Right ventricle myocardium superior (tissue), 1 donor: ENCODE results near the gene RHOG. TPM values are rescaled to one million over a fixed set of nuclear protein-coding genes. Genes with fewer than 3 reads are reported as not detected.

Experiments
- ATAC-seq: fragments of 200-7000 bp; cut with Tn5 transposase; one replicate; pipeline ENCODE4 v1.9.1; 2020; ENCODE audit warnings: mild to moderate bottlenecking; ENCODE audit not compliant: poor library complexity
- DNase-seq: peaks from one replicate; pipeline ENCODE4 v3.0.0-alpha.2; 2020
- intact Hi-C: fragments of 100-400 bp; cut with DNase I; formaldehyde crosslinking; loops from one replicate; pipeline ENCODE4 v1.11.2; 2022
- long read RNA-seq: library from polyadenylated mRNA; unstranded; transcript quantifications from one replicate; pipeline ENCODE4 v2.0.0, GENCODE V29; 2021
- total RNA-seq: library from RNA; stranded (reverse); fragmentation: NEBNext Ultra II Directional; extraction: Animal tissue kit (Norgen Biotek cat#: 25700); gene quantifications from one replicate; pipeline ENCODE4 v1.2.1, GENCODE V29; 2021
- donor health status: DM: no; HTN: yes; CAD: no; lungs with severe emphysema.

The RHOG gene
- total RNA-seq, result 22.3 TPM
- long read RNA-seq, transcript RHOG-201 (2 exons, 1,319 nt), result major isoform, 31 of 37 reads
- long read RNA-seq, partial matches to known transcripts, result 0 of 37 reads
- long read RNA-seq, other reads (novel, unspliced or antisense), result 6 of 37 reads

- peak; percentile 91 for DNase-seq
- intact Hi-C loops, result no loop called here
- ATAC-seq, result peak; percentile 88
Measured at GRCh38 chr11:3840870-3841425, at the start of gene RHOG. Gene RHOG, minus strand, starts transcription at chr11:3840959. Its CDS starts 12,821 bp downstream, at chr11:3828138.

GRCh38 chr11:3890014-3890413 is 49.3 kb upstream of the RHOG start:
- intact Hi-C loops, result no loop called here
- no peak for ATAC-seq
- DNase-seq, result no peak

- DNase-seq (no peak), ATAC-seq (no peak)
- intact Hi-C loops, result no loop called here
Measured at GRCh38 chr11:3888876-3889275, 48.1 kb upstream of the RHOG start.

DNA sequence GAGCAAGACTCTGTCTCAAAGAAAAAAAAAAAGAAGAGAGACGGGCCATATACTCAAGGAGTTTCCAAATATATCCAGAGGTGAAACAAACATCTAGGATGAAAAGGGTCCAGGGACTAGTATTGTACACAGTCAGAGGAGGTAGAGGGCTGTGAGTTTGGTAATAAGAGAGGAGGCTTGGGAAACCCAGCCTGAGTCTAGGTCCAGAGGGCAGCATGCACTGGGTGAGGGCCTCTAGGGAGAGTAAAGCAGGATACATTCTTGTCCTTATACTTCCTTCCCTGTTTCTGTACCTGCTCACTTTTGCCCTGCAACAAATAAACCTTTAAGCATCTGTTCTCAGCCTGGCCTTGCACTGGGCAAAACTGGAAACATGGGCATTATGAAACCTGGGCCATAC is 46.2 kb upstream of the RHOG start:
- DNase-seq, result no peak
- intact Hi-C loops, result no loop called here
- no peak for ATAC-seq

DNA sequence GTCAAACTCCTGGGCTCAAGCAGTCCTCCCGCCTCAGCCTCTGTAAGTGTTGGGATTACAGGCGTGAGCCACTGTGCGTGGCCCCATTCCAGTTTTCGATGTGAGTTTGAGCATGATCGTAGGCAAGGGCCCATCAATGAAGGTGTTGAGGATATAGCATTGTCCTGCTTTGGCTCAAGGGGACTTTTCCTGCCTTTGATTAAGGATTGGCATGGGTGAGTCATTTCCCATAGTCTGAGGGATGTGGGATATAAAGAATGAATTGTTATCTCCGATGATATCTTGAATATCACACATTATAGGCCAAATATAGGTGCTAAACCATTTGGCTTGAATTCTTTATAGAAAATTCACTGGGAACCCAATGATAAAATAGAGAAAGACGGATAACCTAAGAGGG is 45.1 kb upstream of the RHOG start:
- ATAC-seq (no peak), DNase-seq (no peak)
- intact Hi-C loops, result no loop called here

DNA sequence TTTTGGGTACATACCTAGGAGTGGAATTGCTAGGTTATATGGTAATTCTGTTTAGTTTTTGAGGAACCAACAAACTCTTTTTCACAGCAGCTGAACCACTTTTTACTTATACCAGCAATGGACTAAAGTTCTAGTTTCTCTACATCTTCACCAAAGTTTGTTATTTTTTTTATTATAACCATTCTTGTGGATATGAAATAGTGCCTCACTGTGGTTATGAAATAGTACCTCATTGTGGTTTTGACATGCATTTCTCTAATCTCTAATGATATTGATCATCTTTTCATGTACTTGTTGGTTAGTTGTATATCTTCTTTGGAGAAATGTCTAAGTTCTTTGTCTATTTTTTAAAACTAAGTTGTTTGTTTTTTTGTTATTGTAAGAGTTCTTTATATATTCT is 41.9 kb upstream of the RHOG start:
- intact Hi-C loops, result no loop called here
- DNase-seq (no peak), ATAC-seq (no peak)

DNA sequence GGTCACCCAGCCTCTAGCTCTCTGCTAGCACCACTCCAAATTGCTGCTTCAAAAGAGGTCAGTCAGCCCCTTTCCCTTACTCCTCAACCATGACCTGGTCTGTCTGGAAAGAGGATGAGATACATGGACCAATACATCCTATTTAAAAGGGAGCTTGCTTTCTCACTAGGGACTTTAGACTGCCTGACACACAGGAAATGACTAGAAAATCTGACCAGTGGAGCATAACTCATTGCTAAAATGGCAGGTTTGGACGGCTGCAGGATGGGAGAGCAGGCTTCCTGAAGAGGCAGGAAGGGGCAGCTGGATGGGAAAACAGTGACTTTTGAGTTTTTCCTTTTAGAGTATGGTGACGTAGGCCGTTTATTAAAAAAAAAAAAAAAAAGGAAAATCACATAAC is 40.0 kb upstream of the RHOG start:
- intact Hi-C loops, result no loop called here
- DNase-seq (no peak), ATAC-seq (peak; percentile 27)

DNA sequence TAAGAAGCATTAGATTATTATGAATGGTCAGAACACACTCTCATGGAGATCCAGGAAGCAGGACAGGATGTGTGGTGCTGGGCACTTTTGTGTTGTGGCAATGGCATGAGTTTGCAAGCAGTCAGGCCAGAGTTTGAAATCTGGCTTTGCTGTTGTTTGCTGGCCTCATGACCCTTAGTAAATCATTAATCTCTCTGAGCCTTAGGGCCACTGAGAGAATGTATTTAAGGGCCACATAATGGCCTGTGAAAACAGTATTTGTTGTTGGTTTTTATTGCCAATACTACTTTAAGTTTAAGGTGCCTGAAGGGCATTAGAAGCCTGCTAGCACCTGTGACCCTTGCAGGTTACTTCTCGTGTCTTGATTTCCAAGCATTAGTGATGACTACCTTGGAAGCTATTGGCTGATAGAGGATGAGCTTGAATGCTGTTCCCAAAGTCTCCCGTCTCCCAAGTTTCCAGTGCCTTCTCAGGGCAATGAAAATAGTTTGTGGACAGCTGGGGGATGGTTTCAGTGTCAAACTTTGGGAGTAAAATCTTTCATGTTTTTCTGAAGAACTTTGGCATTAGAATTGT is 39.3 kb upstream of the RHOG start:
- ATAC-seq (peak; percentile 46), DNase-seq (no peak)
- intact Hi-C loops, result no loop called here

- intact Hi-C loops, result no loop called here
- no peak for ATAC-seq
- DNase-seq, result no peak
Measured at GRCh38 chr11:3879216-3879966, 38.6 kb upstream of the RHOG start.

GRCh38 chr11:3878258-3878584 is 37.5 kb upstream of the RHOG start:
- no peak for ATAC-seq
- intact Hi-C loops, result no loop called here
- no peak for DNase-seq

- DNase-seq, result no peak
- no peak for ATAC-seq
- intact Hi-C loops, result no loop called here
Measured at GRCh38 chr11:3877364-3878257, 36.9 kb upstream of the RHOG start.

- intact Hi-C loops, result no loop called here
- ATAC-seq, result no peak
- DNase-seq, result no peak
Measured at GRCh38 chr11:3876613-3877012, 35.9 kb upstream of the RHOG start.

DNA sequence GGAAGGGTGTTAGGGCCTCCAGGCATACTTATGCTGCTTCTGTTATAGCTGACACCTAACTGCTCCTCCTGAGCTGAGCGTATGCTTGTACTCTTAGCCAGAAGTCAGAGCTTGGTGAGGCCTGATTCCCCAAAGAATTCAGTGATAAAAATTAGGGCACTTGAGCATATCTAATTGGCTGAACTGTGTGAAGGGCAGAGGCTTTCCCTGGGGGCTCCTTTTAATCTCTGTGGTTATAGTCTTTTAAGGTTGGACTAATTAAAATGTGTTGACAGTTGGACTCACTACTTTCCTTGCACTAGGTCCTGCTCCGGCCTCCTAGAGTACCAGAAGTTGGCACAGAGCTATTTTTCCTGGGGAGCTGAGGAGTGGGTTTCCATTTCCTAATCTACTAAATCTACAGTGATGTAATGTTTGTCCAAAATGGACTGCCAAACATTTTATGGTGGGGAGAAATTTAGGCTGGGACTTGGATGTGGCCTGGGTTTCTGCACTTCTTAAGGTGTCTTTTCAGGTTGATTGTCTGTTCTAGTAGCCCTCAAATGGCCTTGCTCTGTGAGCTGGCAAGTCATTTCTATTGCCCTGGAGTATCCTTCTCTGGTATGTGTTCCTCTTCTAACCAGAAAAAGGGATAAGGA is 33.1 kb upstream of the RHOG start:
- ATAC-seq (no peak), DNase-seq (no peak)
- intact Hi-C loops, result no loop called here

DNA sequence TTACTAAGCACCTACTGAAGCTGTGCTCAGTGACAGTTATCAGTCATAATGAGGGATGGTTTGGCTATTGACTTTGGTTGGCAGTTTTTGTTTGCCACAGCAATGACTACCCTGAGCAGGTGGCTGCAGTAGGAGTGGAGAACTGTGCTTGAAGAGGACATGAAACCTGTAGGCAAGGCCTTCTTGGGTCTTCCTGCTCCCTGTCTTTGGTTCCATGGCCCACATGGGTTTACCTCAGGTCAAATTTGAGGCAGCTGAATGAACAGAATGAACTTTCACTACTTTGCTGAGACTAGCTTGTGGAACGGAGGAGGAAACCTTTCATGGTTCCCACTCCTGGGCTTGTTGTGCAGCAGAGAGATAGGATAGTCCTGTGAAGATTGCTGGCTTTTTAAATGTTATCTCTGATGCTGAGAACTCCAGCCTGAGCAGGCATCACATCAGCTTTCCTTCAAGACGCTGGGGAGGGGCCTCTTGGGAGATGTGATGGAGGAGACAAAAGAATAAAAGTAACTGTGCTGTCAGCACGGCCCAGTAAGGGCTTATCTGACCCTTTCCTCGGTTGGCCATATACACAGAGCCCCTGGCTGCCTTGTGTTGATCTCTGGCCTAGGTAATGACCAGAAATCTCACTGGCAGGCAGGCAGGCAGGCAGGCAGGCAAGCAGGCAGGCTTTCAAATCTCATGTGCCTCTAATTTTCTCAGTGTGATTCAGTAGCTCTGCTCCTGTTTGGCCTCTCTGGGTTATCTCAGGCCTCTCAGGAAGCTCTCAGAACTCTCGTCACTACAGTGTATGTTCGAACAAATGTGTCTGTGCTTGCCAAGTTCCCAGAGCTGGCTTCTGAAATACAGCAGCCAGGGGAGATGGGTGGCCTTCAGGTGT is 26.7 kb upstream of the RHOG start:
- intact Hi-C loops, result no loop called here
- ATAC-seq (peak; percentile 92), DNase-seq (peak; percentile 51)

DNA sequence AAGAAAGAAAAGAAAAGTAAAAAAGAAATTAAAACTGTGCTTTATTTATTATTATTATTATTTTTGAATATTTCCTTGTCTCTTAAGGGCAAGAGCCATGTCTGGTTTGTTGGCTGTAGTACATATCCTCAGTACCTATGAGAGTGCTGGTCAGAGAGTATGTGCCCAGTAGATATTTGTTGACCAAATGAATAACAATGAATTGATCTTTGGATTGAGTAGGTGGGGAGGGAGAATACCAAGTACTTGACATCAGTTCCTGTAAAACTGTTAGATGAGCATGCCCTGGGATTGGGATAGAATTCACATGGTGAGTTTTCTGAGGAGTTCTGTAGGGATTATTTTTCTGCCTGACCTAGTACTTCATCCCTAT is 26.1 kb upstream of the RHOG start:
- ATAC-seq, result no peak
- DNase-seq, result no peak
- intact Hi-C loops, result no loop called here

DNA sequence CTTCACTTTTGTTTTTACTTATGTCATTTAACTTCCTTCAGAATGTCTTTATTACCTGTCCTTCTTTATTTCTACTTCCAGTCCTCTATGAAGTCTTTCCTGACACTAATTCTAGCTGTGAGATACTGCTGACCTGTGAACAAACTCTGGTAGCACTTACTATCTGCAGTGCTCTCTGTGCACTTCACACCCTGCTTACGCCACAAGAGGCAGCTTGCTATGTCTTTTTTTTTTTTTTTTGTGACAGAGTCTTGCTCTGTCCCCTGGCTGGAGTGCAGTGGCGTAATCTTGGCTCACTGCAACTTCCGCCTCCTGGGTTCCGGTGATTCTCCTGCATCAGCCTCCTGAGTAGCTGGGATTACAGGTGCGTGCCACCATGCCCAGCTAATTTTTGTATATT is 25.4 kb upstream of the RHOG start:
- DNase-seq (peak; percentile 66), ATAC-seq (peak; percentile 73)
- intact Hi-C loops, result no loop called here

GRCh38 chr11:3865388-3866193 is 24.8 kb upstream of the RHOG start:
- intact Hi-C loops, result no loop called here

More at GRCh38 chr11:3865388-3866193, 24.8 kb upstream of the RHOG start:
- DNase-seq (no peak), ATAC-seq (no peak)
